Mesenchymal stem cell (in vitro differentiated cells and primary cell): ENCODE results near the gene ZNF556.
A peak's percentile ranks its signal among the peaks of the same experiment; 100 is the strongest.

ENCODE experiments used
- DNase-seq: peaks from one replicate; pipeline ENCODE4 v3.0.0-alpha.2; 2013
- H2AFZ ChIP-seq: one replicate; pipeline ENCODE4 v1.6.1; 2013; ENCODE audit warnings: low read depth, mild to moderate bottlenecking, control low read depth, inconsistent platforms, low read length, moderate library complexity
- H2AK5ac ChIP-seq: 2 replicates; pipeline ENCODE4 v1.6.1; 2013; ENCODE audit warnings: low read length, moderate library complexity, mild to moderate bottlenecking, inconsistent platforms; ENCODE audit not compliant: severe bottlenecking
- H2BK120ac ChIP-seq: one replicate; pipeline ENCODE4 v1.6.1; 2013; ENCODE audit warnings: low read depth, mild to moderate bottlenecking, inconsistent platforms, low read length, moderate library complexity
- H2BK12ac ChIP-seq, 2 experiments: one replicate each; pipeline ENCODE4 v1.6.1; 2013; ENCODE audit warnings: inconsistent platforms in 2 of 2, low read length in 2 of 2, mild to moderate bottlenecking in 2 of 2, moderate library complexity in 2 of 2, control low read depth in 1 of 2
- H2BK15ac ChIP-seq: one replicate; pipeline ENCODE4 v1.6.1; 2013; ENCODE audit warnings: mild to moderate bottlenecking, low read depth, inconsistent platforms; ENCODE audit not compliant: poor library complexity, severe bottlenecking
- H2BK5ac ChIP-seq: 2 replicates; pipeline ENCODE4 v1.6.1; 2013; ENCODE audit warnings: low read depth, mild to moderate bottlenecking, low read length, control low read depth, inconsistent platforms; ENCODE audit not compliant: poor library complexity, severe bottlenecking
- H3K14ac ChIP-seq, 2 experiments: one replicate each; pipeline ENCODE4 v1.6.1; 2013; ENCODE audit warnings: inconsistent platforms in 2 of 2, low read length in 2 of 2, control low read depth in 1 of 2, mild to moderate bottlenecking in 1 of 2, moderate library complexity in 1 of 2
- H3K18ac ChIP-seq, 2 experiments: one replicate each; pipeline ENCODE4 v1.6.1; 2013; ENCODE audit warnings: inconsistent platforms in 2 of 2, low read length in 2 of 2, control low read depth in 1 of 2, low read depth in 1 of 2, mild to moderate bottlenecking in 1 of 2
- H3K23ac ChIP-seq, 2 experiments: one replicate each; pipeline ENCODE4 v1.6.1; 2013; ENCODE audit warnings: inconsistent platforms in 2 of 2, low read length in 2 of 2, mild to moderate bottlenecking in 2 of 2, moderate library complexity in 2 of 2, control low read depth in 1 of 2
- H3K27ac ChIP-seq: 2 replicates; pipeline ENCODE4 v1.5.1; 2013; ENCODE audit warnings: mild to moderate bottlenecking, moderate library complexity, low read length, control low read depth, inconsistent platforms; ENCODE audit not compliant: poor library complexity, severe bottlenecking
- H3K27me3 ChIP-seq, 2 experiments: 2 replicates each; pipeline versions ENCODE4 v1.6.1 to v1.7.0; 2013; ENCODE audit warnings: low read length in 2 of 2, mild to moderate bottlenecking in 2 of 2, moderate library complexity in 2 of 2, control low read depth in 1 of 2, inconsistent platforms in 1 of 2; ENCODE audit not compliant: control insufficient read depth in 1 of 2, insufficient read depth in 1 of 2
- H3K36me3 ChIP-seq, 2 experiments: 2 replicates each; pipeline versions ENCODE4 v1.6.1 to v1.7.0; 2013; ENCODE audit warnings: low read length in 2 of 2, control low read depth in 1 of 2, inconsistent platforms in 1 of 2, low read depth in 1 of 2, mild to moderate bottlenecking in 1 of 2; ENCODE audit not compliant: insufficient read depth in 2 of 2, control insufficient read depth in 1 of 2
- H3K4ac ChIP-seq, 2 experiments: one replicate each; pipeline ENCODE4 v1.6.1; 2013; ENCODE audit warnings: inconsistent platforms in 2 of 2, low read length in 2 of 2, mild to moderate bottlenecking in 2 of 2, moderate library complexity in 2 of 2, control low read depth in 1 of 2, low read depth in 1 of 2
- H3K4me1 ChIP-seq: 2 replicates; pipeline ENCODE4 v1.6.1; 2013; ENCODE audit warnings: low read depth, low read length, control low read depth; ENCODE audit not compliant: control insufficient read depth, insufficient read depth
- H3K4me2 ChIP-seq: 2 replicates; pipeline ENCODE4 v1.6.1; 2013; ENCODE audit warnings: low read length, mild to moderate bottlenecking, inconsistent platforms; ENCODE audit not compliant: poor library complexity, severe bottlenecking
- H3K4me3 ChIP-seq, 2 experiments: 2 replicates each; pipeline versions ENCODE4 v1.5.1 to v1.7.0; 2013; ENCODE audit warnings: low read length in 2 of 2, mild to moderate bottlenecking in 2 of 2, control low read depth in 1 of 2, low read depth in 1 of 2; ENCODE audit not compliant: insufficient read depth in 1 of 2
- H3K79me1 ChIP-seq: replicated peaks from 2 replicates; pipeline ENCODE4 v1.6.1; 2013; ENCODE audit warnings: mild to moderate bottlenecking, control low read depth, low read length, inconsistent platforms; ENCODE audit not compliant: poor library complexity, severe bottlenecking
- H3K9ac ChIP-seq: 2 replicates; pipeline ENCODE4 v1.7.0; 2013; ENCODE audit warnings: mild to moderate bottlenecking, low read length, moderate library complexity
- H3K9me3 ChIP-seq: 2 replicates; pipeline ENCODE4 v1.7.0; 2013; ENCODE audit warnings: mild to moderate bottlenecking, low read length; ENCODE audit not compliant: control insufficient read depth
- H4K8ac ChIP-seq: one replicate; pipeline ENCODE4 v1.6.1; 2013; ENCODE audit warnings: inconsistent platforms, mild to moderate bottlenecking, low read length, moderate library complexity
- H4K91ac ChIP-seq: one replicate; pipeline ENCODE4 v1.6.1; 2013; ENCODE audit warnings: mild to moderate bottlenecking, low read length, inconsistent platforms
- WGBS: methylation state at CpG from one replicate; pipeline ENCODE4 v1.1.7; 2013; ENCODE audit warnings: mixed read lengths; 5-methylcytosine and 5-hydroxymethylcytosine counted together

ZNF556 gene

GRCh38 chr19:2922987-2923386, 55.9 kb downstream of the ZNF556 start:
- H2AK5ac ChIP-seq, result no peak overlapping the region
- H3K18ac ChIP-seq, result peak overlapping the region in 1 of 2 experiments; percentile 43
- no peak overlapping the region for H2AFZ ChIP-seq
- H3K4me3 ChIP-seq, result no peak overlapping the region
- no peak overlapping the region for H2BK12ac ChIP-seq
- H2BK120ac ChIP-seq, result no peak overlapping the region
- no peak overlapping the region for H3K4ac ChIP-seq
- no peak overlapping the region for H2BK15ac ChIP-seq
- H3K27me3 ChIP-seq, result no peaks in the 10 kb centered on the region
- WGBS, result 56% methylated on average over 5 of the region's 5 CpGs
- H2BK5ac ChIP-seq, result no peak overlapping the region
- DNase-seq, result no peak
- no peak overlapping the region for H4K8ac ChIP-seq
- no peak overlapping the region for H3K4me2 ChIP-seq
- no peak overlapping the region for H3K9ac ChIP-seq
- peaks cover 3% of the 10 kb centered on the region for H3K79me1 ChIP-seq
- H4K91ac ChIP-seq, result no peak overlapping the region
- H3K27ac ChIP-seq, result no peak overlapping the region
- no peak overlapping the region for H3K23ac ChIP-seq
- H3K14ac ChIP-seq, result no peak overlapping the region
- no peaks in the 10 kb centered on the region for H3K4me1 ChIP-seq
- peaks cover 11 to 25% of the 10 kb centered on the region in 2 experiments for H3K36me3 ChIP-seq
- peaks cover 15% of the 10 kb centered on the region for H3K9me3 ChIP-seq

GRCh38 chr19:2923510-2923909, 56.4 kb downstream of the ZNF556 start:
- Histone ChIP-seq H3K79me1 (peaks cover 3% of the 10 kb centered on the region), H2AK5ac (no peak overlapping the region), H2BK15ac (no peak overlapping the region), H3K4ac (no peak overlapping the region), H3K4me3 (no peak overlapping the region), H3K4me1 (no peaks in the 10 kb centered on the region), H2AFZ (no peak overlapping the region), H2BK5ac (no peak overlapping the region), H3K23ac (no peak overlapping the region), H2BK120ac (no peak overlapping the region), H2BK12ac (no peak overlapping the region), H3K14ac (no peak overlapping the region), H3K9me3 (peaks cover 11% of the 10 kb centered on the region), H3K18ac (no peak overlapping the region), H4K8ac (no peak overlapping the region), H3K27ac (no peak overlapping the region), H3K4me2 (no peak overlapping the region), H4K91ac (no peak overlapping the region), H3K9ac (no peak overlapping the region), H3K36me3 (peaks cover 7 to 24% of the 10 kb centered on the region in 2 experiments), H3K27me3 (no peaks in the 10 kb centered on the region)
- DNase-seq, result no peak
- WGBS, result 83% methylated on average over 4 of the region's 4 CpGs

DNA sequence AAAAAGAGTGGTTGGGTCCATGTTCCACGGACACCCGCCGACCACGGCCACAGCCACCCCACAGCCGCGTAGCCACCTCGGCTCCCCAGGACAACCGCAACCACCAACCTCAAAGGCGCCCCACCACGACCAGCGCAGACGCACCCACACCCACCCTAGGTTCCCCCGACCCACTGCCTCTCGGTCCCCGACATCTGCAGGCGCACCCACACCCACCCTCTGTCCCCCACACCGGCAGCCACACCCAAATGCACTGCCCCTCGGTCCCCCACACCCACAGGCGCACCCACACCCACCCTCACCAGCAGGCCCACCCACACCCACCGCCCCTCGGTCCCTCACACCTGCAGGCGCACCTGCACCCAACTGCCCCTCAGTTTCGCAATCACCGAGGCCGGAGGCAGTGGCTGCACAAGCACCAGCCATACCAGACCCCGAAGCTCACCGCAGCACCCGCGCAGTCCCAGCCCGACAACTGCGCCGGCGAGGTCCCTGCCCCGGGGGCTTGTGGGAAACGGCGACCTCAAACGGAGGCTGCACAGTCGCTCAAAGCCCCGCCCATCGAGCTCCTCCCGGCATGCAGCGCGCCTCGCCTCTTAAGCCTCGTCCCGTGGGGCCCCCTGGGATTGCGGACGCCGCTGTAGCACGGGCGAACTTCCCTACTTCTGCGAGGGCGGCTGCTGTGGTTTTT, 59.4 kb downstream of the ZNF556 start:
- no peak for DNase-seq
- 97% methylated on average over 52 of the region's 53 CpGs for WGBS
- no peaks in the 10 kb centered on the region for H3K27me3 ChIP-seq

DNA sequence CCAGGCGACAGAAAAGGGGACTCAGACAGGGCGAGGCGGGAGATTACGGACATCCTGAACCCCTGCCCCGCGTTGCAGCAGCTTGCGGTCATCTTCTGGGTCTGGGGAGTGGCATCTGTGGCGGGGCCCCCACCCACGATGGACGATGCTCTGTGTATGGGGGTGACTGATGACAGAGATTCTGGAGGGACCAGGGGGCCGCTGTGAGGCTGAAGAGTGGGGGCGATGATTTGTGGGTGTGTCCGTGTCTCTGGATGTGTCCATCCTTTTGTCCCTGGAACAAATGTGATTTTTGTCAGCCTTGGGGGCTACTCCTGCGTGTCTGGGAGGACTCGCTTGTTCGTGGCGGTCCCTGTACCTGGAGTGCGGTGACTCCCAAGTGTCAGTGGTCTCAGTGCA, 59.9 kb downstream of the ZNF556 start:
- no peak overlapping the region for H3K4ac ChIP-seq
- no peak overlapping the region for H3K14ac ChIP-seq
- H4K91ac ChIP-seq, result no peak overlapping the region
- H3K18ac ChIP-seq, result no peak overlapping the region
- H3K4me1 ChIP-seq, result no peaks in the 10 kb centered on the region
- peaks cover 3 to 15% of the 10 kb centered on the region in 2 experiments for H3K36me3 ChIP-seq
- no peak overlapping the region for H3K4me2 ChIP-seq
- 97% methylated on average over 18 of the region's 18 CpGs for WGBS
- H2BK15ac ChIP-seq, result no peak overlapping the region
- peaks cover 10% of the 10 kb centered on the region for H3K9me3 ChIP-seq
- no peak overlapping the region for H2AFZ ChIP-seq
- H3K9ac ChIP-seq, result no peak overlapping the region
- H3K4me3 ChIP-seq, result no peak overlapping the region
- no peak overlapping the region for H2BK12ac ChIP-seq
- H4K8ac ChIP-seq, result no peak overlapping the region
- no peaks in the 10 kb centered on the region for H3K27me3 ChIP-seq
- DNase-seq, result no peak
- no peak overlapping the region for H3K23ac ChIP-seq
- H2BK5ac ChIP-seq, result no peak overlapping the region
- H2BK120ac ChIP-seq, result no peak overlapping the region
- no peaks in the 10 kb centered on the region for H3K79me1 ChIP-seq
- H3K27ac ChIP-seq, result no peak overlapping the region
- H2AK5ac ChIP-seq, result no peak overlapping the region

More for the DNA sequence above, 59.4 kb downstream of the ZNF556 start:
- Histone ChIP-seq H3K79me1 (no peaks in the 10 kb centered on the region), H3K14ac (no peak overlapping the region), H4K8ac (no peak overlapping the region), H3K9me3 (peaks cover 7% of the 10 kb centered on the region), H3K4ac (no peak overlapping the region), H3K23ac (no peak overlapping the region), H2BK15ac (no peak overlapping the region), H2BK120ac (no peak overlapping the region), H2BK12ac (no peak overlapping the region), H3K4me1 (no peaks in the 10 kb centered on the region), H2AFZ (no peak overlapping the region), H3K4me2 (no peak overlapping the region), H3K18ac (no peak overlapping the region), H2BK5ac (no peak overlapping the region), H3K36me3 (peaks cover 3 to 15% of the 10 kb centered on the region in 2 experiments), H2AK5ac (no peak overlapping the region), H3K27ac (no peak overlapping the region), H4K91ac (no peak overlapping the region), H3K4me3 (no peak overlapping the region), H3K9ac (no peak overlapping the region)
